SU-DHL-6 (cell line): ENCODE data around the gene PLEK2.

Experiments
- H2AFZ ChIP-seq: fragments of 200-600 bp; sonication (generic); 2 replicates; pipeline ENCODE4 v1.6.1; 2014; ENCODE audit warnings: low read depth, mild to moderate bottlenecking, moderate library complexity, mixed read lengths, antibody characterized with exemption, low read length; ENCODE audit not compliant: severe bottlenecking
- H3F3A ChIP-seq: fragments of 200-600 bp; shearing (Covaris generic); 2 replicates; pipeline ENCODE4 v1.6.0; 2016; ENCODE audit warnings: antibody characterized with exemption, mild to moderate bottlenecking; ENCODE audit not compliant: insufficient read depth
- H3K27ac ChIP-seq: fragments of 200-600 bp; sonication (generic); 2 replicates; pipeline ENCODE4 v1.5.1; 2016; ENCODE audit warnings: low read depth, mild to moderate bottlenecking, low read length, moderate library complexity, mixed read lengths
- H3K27me3 ChIP-seq: fragments of 200-600 bp; sonication (generic), shearing (Covaris generic); 2 replicates; pipeline ENCODE4 v1.6.0; 2014; ENCODE audit warnings: mild to moderate bottlenecking, low read length
- H3K36me3 ChIP-seq: fragments of 200-600 bp; sonication (generic); 2 replicates; pipeline ENCODE4 v1.6.1; 2014; ENCODE audit warnings: mild to moderate bottlenecking, low read length, mixed read lengths
- H3K4me2 ChIP-seq: fragments of 300-600, 200-600 bp; shearing (Covaris generic), sonication (generic); 2 replicates; pipeline ENCODE4 v1.6.0; 2014; ENCODE audit warnings: low read length, low read depth, mild to moderate bottlenecking; ENCODE audit not compliant: poor library complexity, severe bottlenecking
- H3K4me3 ChIP-seq: fragments of 200-600 bp; sonication (generic); 2 replicates; pipeline ENCODE4 v1.5.1; 2014; ENCODE audit warnings: antibody characterized with exemption, low read length, mild to moderate bottlenecking, mixed read lengths; ENCODE audit not compliant: insufficient read depth, poor library complexity, severe bottlenecking
- H3K79me2 ChIP-seq: fragments of 200-600 bp; sonication (generic); 2 replicates; pipeline ENCODE4 v1.6.1; 2014; ENCODE audit warnings: mild to moderate bottlenecking, low read length, moderate library complexity; ENCODE audit not compliant: insufficient read depth
- H3K9ac ChIP-seq: fragments of 200-600 bp; sonication (generic); 2 replicates; pipeline ENCODE4 v1.7.0; 2014; ENCODE audit warnings: mild to moderate bottlenecking, low read length
- H3K9me2 ChIP-seq: fragments of 200-600 bp; sonication (generic); replicated peaks from 2 replicates; pipeline ENCODE4 v1.6.1; 2014; ENCODE audit warnings: low read length; ENCODE audit not compliant: insufficient read depth
- H3K9me3 ChIP-seq: fragments of 200-600 bp; sonication (generic); 2 replicates; pipeline ENCODE4 v1.6.1; 2014; ENCODE audit warnings: low read length, mixed read lengths; ENCODE audit not compliant: insufficient read depth
- H4K20me1 ChIP-seq: fragments of 200-600 bp; sonication (generic); 2 replicates; pipeline ENCODE4 v1.6.1; 2014; ENCODE audit warnings: low read depth, mild to moderate bottlenecking, antibody characterized with exemption, low read length, moderate library complexity, mixed read lengths
- EZH2phosphoT487 ChIP-seq: fragments of 200-600 bp; sonication (generic), shearing (Covaris generic); conservative IDR thresholded peaks from 2 replicates; pipeline ENCODE4 v1.6.1; 2018; ENCODE audit warnings: mild to moderate bottlenecking, antibody characterized with exemption, low read length, moderate library complexity, mixed read lengths
- TF ChIP-seq, protein P1 (sequence below): fragments of 200-600 bp; sonication (generic); IDR thresholded peaks from one replicate; pipeline ENCODE4 v1.5.1; 2017; ENCODE audit warnings: antibody characterized with exemption, mild to moderate bottlenecking, low read length, moderate library complexity; ENCODE audit not compliant: insufficient read depth, poor library complexity, severe bottlenecking

PLEK2 gene

DNA sequence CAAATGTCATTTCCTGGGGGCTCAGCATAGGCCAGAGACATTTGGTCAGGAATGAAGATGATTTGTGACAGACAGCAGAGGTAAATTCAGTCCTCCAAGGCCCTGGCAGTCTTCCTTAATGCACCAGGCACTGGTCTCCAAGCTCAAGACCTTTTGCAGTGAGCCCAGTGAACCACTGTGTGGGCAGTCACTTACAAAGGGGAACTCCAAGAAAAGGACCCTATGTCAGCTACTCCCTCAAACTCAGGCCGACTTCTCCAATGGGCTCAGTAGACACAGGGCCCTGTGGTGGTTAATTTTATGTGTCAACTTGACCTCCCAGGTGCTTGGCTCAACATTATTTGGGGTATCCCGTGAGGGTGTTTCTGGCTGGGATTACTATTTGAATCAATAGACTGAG is 29.3 kb upstream of the PLEK2 start:
- Histone ChIP-seq H3K4me3 (no peak overlapping the region), H3K79me2 (no peaks in the 10 kb centered on the region), H3K27ac (no peak overlapping the region), H2AFZ (no peak overlapping the region), H3K9ac (no peak overlapping the region), H3K4me2 (no peak overlapping the region), H3K27me3 (no peaks in the 10 kb centered on the region), H3K9me3 (no peaks in the 10 kb centered on the region), H3F3A (no peaks in the 10 kb centered on the region), H3K9me2 (no peaks in the 10 kb centered on the region), H4K20me1 (no peaks in the 10 kb centered on the region), H3K36me3 (no peaks in the 10 kb centered on the region)
- TF ChIP-seq, protein P1, sequence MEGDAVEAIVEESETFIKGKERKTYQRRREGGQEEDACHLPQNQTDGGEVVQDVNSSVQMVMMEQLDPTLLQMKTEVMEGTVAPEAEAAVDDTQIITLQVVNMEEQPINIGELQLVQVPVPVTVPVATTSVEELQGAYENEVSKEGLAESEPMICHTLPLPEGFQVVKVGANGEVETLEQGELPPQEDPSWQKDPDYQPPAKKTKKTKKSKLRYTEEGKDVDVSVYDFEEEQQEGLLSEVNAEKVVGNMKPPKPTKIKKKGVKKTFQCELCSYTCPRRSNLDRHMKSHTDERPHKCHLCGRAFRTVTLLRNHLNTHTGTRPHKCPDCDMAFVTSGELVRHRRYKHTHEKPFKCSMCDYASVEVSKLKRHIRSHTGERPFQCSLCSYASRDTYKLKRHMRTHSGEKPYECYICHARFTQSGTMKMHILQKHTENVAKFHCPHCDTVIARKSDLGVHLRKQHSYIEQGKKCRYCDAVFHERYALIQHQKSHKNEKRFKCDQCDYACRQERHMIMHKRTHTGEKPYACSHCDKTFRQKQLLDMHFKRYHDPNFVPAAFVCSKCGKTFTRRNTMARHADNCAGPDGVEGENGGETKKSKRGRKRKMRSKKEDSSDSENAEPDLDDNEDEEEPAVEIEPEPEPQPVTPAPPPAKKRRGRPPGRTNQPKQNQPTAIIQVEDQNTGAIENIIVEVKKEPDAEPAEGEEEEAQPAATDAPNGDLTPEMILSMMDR = no peak
- TF ChIP-seq EZH2phosphoT487 = no peak

DNA sequence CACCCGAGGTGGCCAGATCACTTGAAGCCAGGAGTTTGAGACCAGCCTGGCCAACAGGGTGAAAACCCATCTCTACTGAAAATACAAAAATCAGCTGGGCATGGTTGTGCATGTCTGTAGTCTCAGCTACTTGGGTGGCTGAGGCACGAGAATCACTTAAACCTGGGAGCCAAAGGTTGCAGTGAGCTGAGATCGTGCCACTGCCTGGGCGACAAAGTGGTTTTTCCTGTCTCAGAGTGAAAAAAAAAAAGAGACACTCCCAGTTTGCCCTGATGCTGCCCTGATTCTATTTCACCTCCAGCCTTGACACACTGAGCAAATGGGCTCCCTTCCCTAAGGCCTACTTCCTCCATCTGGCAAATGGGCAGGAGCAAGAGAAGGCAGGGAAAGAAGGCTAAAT is 28.5 kb upstream of the PLEK2 start:
- H3K79me2 ChIP-seq = no peaks in the 10 kb centered on the region
- no peak for TF ChIP-seq EZH2phosphoT487
- TF ChIP-seq, protein P1 = no peak
- H3K27me3 ChIP-seq = no peaks in the 10 kb centered on the region
- no peaks in the 10 kb centered on the region for H4K20me1 ChIP-seq
- no peaks in the 10 kb centered on the region for H3F3A ChIP-seq
- H3K9me2 ChIP-seq = no peaks in the 10 kb centered on the region
- H3K36me3 ChIP-seq = no peaks in the 10 kb centered on the region
- no peak overlapping the region for H3K4me2 ChIP-seq
- H3K27ac ChIP-seq = no peak overlapping the region
- H3K9ac ChIP-seq = no peak overlapping the region
- H3K4me3 ChIP-seq = no peak overlapping the region
- no peaks in the 10 kb centered on the region for H3K9me3 ChIP-seq
- H2AFZ ChIP-seq = no peak overlapping the region

DNA sequence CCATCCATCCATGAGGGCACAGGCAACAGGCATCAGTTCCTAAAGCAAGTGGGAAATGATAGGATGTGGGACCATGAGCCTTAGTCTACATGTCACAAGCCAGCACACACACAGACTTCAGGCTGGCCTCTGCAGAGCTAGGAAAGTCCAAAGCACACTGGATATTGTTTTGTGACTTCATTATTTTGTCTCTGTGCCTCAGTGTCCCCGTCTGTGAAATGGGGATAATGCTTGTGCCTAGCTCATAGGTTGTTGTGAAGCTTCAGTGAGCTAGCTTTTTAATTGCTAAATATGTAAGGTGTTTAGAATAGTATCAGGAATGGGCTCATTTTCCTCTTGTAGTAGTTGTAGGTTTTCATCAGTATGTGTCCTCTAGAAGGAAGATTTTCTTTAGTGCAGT is 27.0 kb upstream of the PLEK2 start:
- Histone ChIP-seq H2AFZ (no peak overlapping the region), H3K9me3 (no peaks in the 10 kb centered on the region), H3K27ac (no peak overlapping the region), H3K9me2 (no peaks in the 10 kb centered on the region), H3K4me2 (no peak overlapping the region), H3K36me3 (no peaks in the 10 kb centered on the region), H3F3A (no peaks in the 10 kb centered on the region), H3K27me3 (no peaks in the 10 kb centered on the region), H3K9ac (no peak overlapping the region), H3K79me2 (no peaks in the 10 kb centered on the region), H4K20me1 (no peaks in the 10 kb centered on the region), H3K4me3 (no peak overlapping the region)
- TF ChIP-seq, protein P1 = no peak
- no peak for TF ChIP-seq EZH2phosphoT487
